Mesenchymal stem cell (in vitro differentiated cells and primary cell): ENCODE results near the gene EHF.
A peak's percentile ranks its signal among the peaks of the same experiment; 100 is the strongest.

ENCODE experiments used
- DNase-seq: peaks from one replicate; pipeline ENCODE4 v3.0.0-alpha.2; 2013
- H2AFZ ChIP-seq: one replicate; pipeline ENCODE4 v1.6.1; 2013; ENCODE audit warnings: low read depth, mild to moderate bottlenecking, control low read depth, inconsistent platforms, low read length, moderate library complexity
- H2AK5ac ChIP-seq: 2 replicates; pipeline ENCODE4 v1.6.1; 2013; ENCODE audit warnings: low read length, moderate library complexity, mild to moderate bottlenecking, inconsistent platforms; ENCODE audit not compliant: severe bottlenecking
- H2BK120ac ChIP-seq: one replicate; pipeline ENCODE4 v1.6.1; 2013; ENCODE audit warnings: low read depth, mild to moderate bottlenecking, inconsistent platforms, low read length, moderate library complexity
- H2BK12ac ChIP-seq, 2 experiments: one replicate each; pipeline ENCODE4 v1.6.1; 2013; ENCODE audit warnings: inconsistent platforms in 2 of 2, low read length in 2 of 2, mild to moderate bottlenecking in 2 of 2, moderate library complexity in 2 of 2, control low read depth in 1 of 2
- H2BK15ac ChIP-seq: one replicate; pipeline ENCODE4 v1.6.1; 2013; ENCODE audit warnings: mild to moderate bottlenecking, low read depth, inconsistent platforms; ENCODE audit not compliant: poor library complexity, severe bottlenecking
- H2BK5ac ChIP-seq: 2 replicates; pipeline ENCODE4 v1.6.1; 2013; ENCODE audit warnings: low read depth, mild to moderate bottlenecking, low read length, control low read depth, inconsistent platforms; ENCODE audit not compliant: poor library complexity, severe bottlenecking
- H3K14ac ChIP-seq, 2 experiments: one replicate each; pipeline ENCODE4 v1.6.1; 2013; ENCODE audit warnings: inconsistent platforms in 2 of 2, low read length in 2 of 2, control low read depth in 1 of 2, mild to moderate bottlenecking in 1 of 2, moderate library complexity in 1 of 2
- H3K18ac ChIP-seq, 2 experiments: one replicate each; pipeline ENCODE4 v1.6.1; 2013; ENCODE audit warnings: inconsistent platforms in 2 of 2, low read length in 2 of 2, control low read depth in 1 of 2, low read depth in 1 of 2, mild to moderate bottlenecking in 1 of 2
- H3K23ac ChIP-seq, 2 experiments: one replicate each; pipeline ENCODE4 v1.6.1; 2013; ENCODE audit warnings: inconsistent platforms in 2 of 2, low read length in 2 of 2, mild to moderate bottlenecking in 2 of 2, moderate library complexity in 2 of 2, control low read depth in 1 of 2
- H3K27ac ChIP-seq: 2 replicates; pipeline ENCODE4 v1.5.1; 2013; ENCODE audit warnings: mild to moderate bottlenecking, moderate library complexity, low read length, control low read depth, inconsistent platforms; ENCODE audit not compliant: poor library complexity, severe bottlenecking
- H3K27me3 ChIP-seq, 2 experiments: 2 replicates each; pipeline versions ENCODE4 v1.6.1 to v1.7.0; 2013; ENCODE audit warnings: low read length in 2 of 2, mild to moderate bottlenecking in 2 of 2, moderate library complexity in 2 of 2, control low read depth in 1 of 2, inconsistent platforms in 1 of 2; ENCODE audit not compliant: control insufficient read depth in 1 of 2, insufficient read depth in 1 of 2
- H3K36me3 ChIP-seq, 2 experiments: 2 replicates each; pipeline versions ENCODE4 v1.6.1 to v1.7.0; 2013; ENCODE audit warnings: low read length in 2 of 2, control low read depth in 1 of 2, inconsistent platforms in 1 of 2, low read depth in 1 of 2, mild to moderate bottlenecking in 1 of 2; ENCODE audit not compliant: insufficient read depth in 2 of 2, control insufficient read depth in 1 of 2
- H3K4ac ChIP-seq, 2 experiments: one replicate each; pipeline ENCODE4 v1.6.1; 2013; ENCODE audit warnings: inconsistent platforms in 2 of 2, low read length in 2 of 2, mild to moderate bottlenecking in 2 of 2, moderate library complexity in 2 of 2, control low read depth in 1 of 2, low read depth in 1 of 2
- H3K4me1 ChIP-seq: 2 replicates; pipeline ENCODE4 v1.6.1; 2013; ENCODE audit warnings: low read depth, low read length, control low read depth; ENCODE audit not compliant: control insufficient read depth, insufficient read depth
- H3K4me2 ChIP-seq: 2 replicates; pipeline ENCODE4 v1.6.1; 2013; ENCODE audit warnings: low read length, mild to moderate bottlenecking, inconsistent platforms; ENCODE audit not compliant: poor library complexity, severe bottlenecking
- H3K4me3 ChIP-seq, 2 experiments: 2 replicates each; pipeline versions ENCODE4 v1.5.1 to v1.7.0; 2013; ENCODE audit warnings: low read length in 2 of 2, mild to moderate bottlenecking in 2 of 2, control low read depth in 1 of 2, low read depth in 1 of 2; ENCODE audit not compliant: insufficient read depth in 1 of 2
- H3K79me1 ChIP-seq: replicated peaks from 2 replicates; pipeline ENCODE4 v1.6.1; 2013; ENCODE audit warnings: mild to moderate bottlenecking, control low read depth, low read length, inconsistent platforms; ENCODE audit not compliant: poor library complexity, severe bottlenecking
- H3K9ac ChIP-seq: 2 replicates; pipeline ENCODE4 v1.7.0; 2013; ENCODE audit warnings: mild to moderate bottlenecking, low read length, moderate library complexity
- H3K9me3 ChIP-seq: 2 replicates; pipeline ENCODE4 v1.7.0; 2013; ENCODE audit warnings: mild to moderate bottlenecking, low read length; ENCODE audit not compliant: control insufficient read depth
- H4K8ac ChIP-seq: one replicate; pipeline ENCODE4 v1.6.1; 2013; ENCODE audit warnings: inconsistent platforms, mild to moderate bottlenecking, low read length, moderate library complexity
- H4K91ac ChIP-seq: one replicate; pipeline ENCODE4 v1.6.1; 2013; ENCODE audit warnings: mild to moderate bottlenecking, low read length, inconsistent platforms
- WGBS: methylation state at CpG from one replicate; pipeline ENCODE4 v1.1.7; 2013; ENCODE audit warnings: mixed read lengths; 5-methylcytosine and 5-hydroxymethylcytosine counted together

The EHF gene

GRCh38 chr11:34595960-34596644 lies 24.8 kb upstream of the EHF start:
- H2BK120ac ChIP-seq = no peak overlapping the region
- 97% methylated on average over 11 of the region's 11 CpGs for WGBS
- H3K4me1 ChIP-seq = peaks cover 12% of the 10 kb centered on the region
- H4K8ac ChIP-seq = no peak overlapping the region
- no peak overlapping the region for H3K27ac ChIP-seq
- no peak overlapping the region for H3K4me3 ChIP-seq
- DNase-seq = no peak
- H3K14ac ChIP-seq = no peak overlapping the region
- no peak overlapping the region for H4K91ac ChIP-seq
- H3K27me3 ChIP-seq = peaks cover 0 to 1% of the 10 kb centered on the region in 2 experiments
- H2AK5ac ChIP-seq = no peak overlapping the region
- no peaks in the 10 kb centered on the region for H3K79me1 ChIP-seq
- no peaks in the 10 kb centered on the region for H3K36me3 ChIP-seq
- H3K4me2 ChIP-seq = no peak overlapping the region
- H2BK12ac ChIP-seq = no peak overlapping the region
- no peak overlapping the region for H3K23ac ChIP-seq
- H2BK15ac ChIP-seq = no peak overlapping the region
- H3K18ac ChIP-seq = no peak overlapping the region
- H3K4ac ChIP-seq = no peak overlapping the region
- H3K9me3 ChIP-seq = peaks cover 11% of the 10 kb centered on the region
- H2BK5ac ChIP-seq = no peak overlapping the region
- no peak overlapping the region for H2AFZ ChIP-seq
- no peak overlapping the region for H3K9ac ChIP-seq

DNA sequence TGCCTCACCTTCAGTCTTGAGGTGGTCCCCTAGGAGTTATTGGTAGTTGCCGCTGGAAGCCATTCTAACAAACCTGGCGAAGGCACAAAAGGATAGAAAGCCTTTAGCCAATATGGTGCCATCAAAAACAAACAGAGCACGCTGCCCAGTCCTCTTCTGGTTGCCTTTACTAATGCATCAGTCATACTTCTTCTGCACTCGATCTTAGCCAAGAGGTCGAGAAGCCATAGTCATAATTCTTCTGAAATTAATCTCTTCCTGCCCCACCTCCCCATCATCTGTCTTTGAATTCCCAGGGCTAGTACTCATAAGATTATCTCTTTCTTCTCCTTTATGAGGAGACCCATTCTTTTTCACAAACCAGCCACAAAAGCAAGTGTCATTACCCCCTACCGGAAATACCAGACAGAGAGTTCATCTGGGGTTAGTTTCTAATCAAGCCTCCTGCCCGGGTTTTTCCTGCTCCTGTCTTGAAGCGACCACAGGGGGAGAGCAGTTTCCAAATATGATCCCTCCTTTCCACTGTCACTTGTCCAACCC lies 21.4 kb upstream of the EHF start:
- no peak overlapping the region for H3K4ac ChIP-seq
- peaks cover 0 to 14% of the 10 kb centered on the region in 2 experiments for H3K27me3 ChIP-seq
- no peak overlapping the region for H2BK15ac ChIP-seq
- 30% methylated on average over 8 of the region's 8 CpGs for WGBS
- H2AK5ac ChIP-seq = no peak overlapping the region
- DNase-seq = peak; percentile 24
- H3K36me3 ChIP-seq = no peaks in the 10 kb centered on the region
- no peak overlapping the region for H2BK12ac ChIP-seq
- H3K4me3 ChIP-seq = no peak overlapping the region
- H3K9me3 ChIP-seq = peaks cover 7% of the 10 kb centered on the region
- no peak overlapping the region for H3K23ac ChIP-seq
- no peak overlapping the region for H3K9ac ChIP-seq
- peaks cover 14% of the 10 kb centered on the region for H3K4me1 ChIP-seq
- no peak overlapping the region for H3K27ac ChIP-seq
- no peak overlapping the region for H4K91ac ChIP-seq
- no peak overlapping the region for H3K4me2 ChIP-seq
- H2AFZ ChIP-seq = no peak overlapping the region
- peak overlapping the region in 1 of 2 experiments; percentile 5 for H3K18ac ChIP-seq
- no peaks in the 10 kb centered on the region for H3K79me1 ChIP-seq
- no peak overlapping the region for H3K14ac ChIP-seq
- H2BK120ac ChIP-seq = no peak overlapping the region
- no peak overlapping the region for H2BK5ac ChIP-seq
- no peak overlapping the region for H4K8ac ChIP-seq

GRCh38 chr11:34600339-34601084 lies 20.4 kb upstream of the EHF start:
- no peak overlapping the region for H2AK5ac ChIP-seq
- H3K14ac ChIP-seq = no peak overlapping the region
- no peaks in the 10 kb centered on the region for H3K36me3 ChIP-seq
- DNase-seq = no peak
- no peak overlapping the region for H3K18ac ChIP-seq
- no peak overlapping the region for H2AFZ ChIP-seq
- no peak overlapping the region for H2BK120ac ChIP-seq
- no peak overlapping the region for H3K27ac ChIP-seq
- no peak overlapping the region for H3K4me3 ChIP-seq
- no peak overlapping the region for H2BK5ac ChIP-seq
- H3K4me1 ChIP-seq = peaks cover 14% of the 10 kb centered on the region
- peak overlapping the region; percentile 34 for H4K91ac ChIP-seq
- no peak overlapping the region for H2BK15ac ChIP-seq
- H3K9ac ChIP-seq = no peak overlapping the region
- no peak overlapping the region for H3K4me2 ChIP-seq
- H2BK12ac ChIP-seq = no peak overlapping the region
- no peak overlapping the region for H4K8ac ChIP-seq
- H3K27me3 ChIP-seq = peaks cover 0 to 14% of the 10 kb centered on the region in 2 experiments
- H3K23ac ChIP-seq = no peak overlapping the region
- H3K9me3 ChIP-seq = peaks cover 7% of the 10 kb centered on the region
- 67% methylated on average over 10 of the region's 11 CpGs for WGBS
- no peak overlapping the region for H3K4ac ChIP-seq
- H3K79me1 ChIP-seq = no peaks in the 10 kb centered on the region

DNA sequence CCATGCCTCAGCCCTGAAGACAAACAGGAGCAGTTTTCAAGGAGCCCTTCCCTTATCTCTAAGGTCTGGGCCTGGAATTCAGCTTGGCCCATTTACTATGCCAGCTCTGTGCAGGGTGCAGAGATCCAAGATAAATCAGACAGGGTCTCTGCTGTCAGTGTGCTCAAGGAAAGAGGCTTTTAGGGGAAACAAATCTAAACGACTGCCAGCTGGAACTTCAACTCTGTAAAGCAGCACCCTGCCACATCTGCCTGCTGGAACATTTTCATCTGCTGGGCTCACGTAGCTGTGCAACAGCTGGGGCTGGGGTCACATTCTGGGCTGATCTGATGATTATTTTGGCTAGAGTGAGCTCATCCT lies 19.8 kb upstream of the EHF start:
- peaks cover 14% of the 10 kb centered on the region for H3K4me1 ChIP-seq
- H3K27ac ChIP-seq = no peak overlapping the region
- H2BK12ac ChIP-seq = no peak overlapping the region
- H4K8ac ChIP-seq = no peak overlapping the region
- H3K4ac ChIP-seq = no peak overlapping the region
- H3K14ac ChIP-seq = no peak overlapping the region
- peaks cover 0 to 14% of the 10 kb centered on the region in 2 experiments for H3K27me3 ChIP-seq
- no peak overlapping the region for H2AK5ac ChIP-seq
- H2BK15ac ChIP-seq = no peak overlapping the region
- no peak overlapping the region for H3K23ac ChIP-seq
- peaks cover 4% of the 10 kb centered on the region for H3K9me3 ChIP-seq
- H3K36me3 ChIP-seq = no peaks in the 10 kb centered on the region
- 18% methylated on average over 2 of the region's 2 CpGs for WGBS
- H3K18ac ChIP-seq = peak overlapping the region in 1 of 2 experiments; percentile 46
- H3K79me1 ChIP-seq = no peaks in the 10 kb centered on the region
- peak; percentile 10 for DNase-seq
- H4K91ac ChIP-seq = no peak overlapping the region
- H2BK5ac ChIP-seq = no peak overlapping the region
- H3K4me2 ChIP-seq = no peak overlapping the region
- H2AFZ ChIP-seq = no peak overlapping the region
- no peak overlapping the region for H3K9ac ChIP-seq
- no peak overlapping the region for H2BK120ac ChIP-seq
- no peak overlapping the region for H3K4me3 ChIP-seq
